A673 (cell line): ENCODE data around the gene REV3L. TPM values are rescaled to one million over a fixed set of nuclear protein-coding genes. Genes with fewer than 3 reads are reported as not detected.

Source experiments
- BruUV-seq: library from RNA; stranded (reverse); fragments of 400-500 nt; replicated peaks from 2 replicates; lab custom pipeline; 2021; lab: Mats Ljungman, UMichigan
- CTCF ChIA-PET: fragments of 300-600 bp; sonication (Branson Sonifier 250); formaldehyde crosslinking; loops from one replicate; lab custom pipeline; 2022; ENCODE audit warnings: antibody characterized with exemption; lab: Charles Lee
- POLR2A ChIA-PET: fragments of 300-600 bp; sonication (Branson Sonifier 250); formaldehyde crosslinking; loops from one replicate; lab custom pipeline; 2022; ENCODE audit warnings: antibody characterized with exemption; ENCODE audit not compliant: low non-redundant PET; lab: Charles Lee
- DNase-seq: peaks from one replicate; pipeline ENCODE4 v3.0.0-alpha.2; 2015; ENCODE audit warnings: low spot score
- H3K27ac ChIP-seq: fragments of 200-600 bp; sonication (generic); 2 replicates; pipeline ENCODE4 v1.5.1; 2016; ENCODE audit warnings: mixed run types, low read depth, mild to moderate bottlenecking, mixed read lengths, antibody characterized with exemption, low read length; ENCODE audit not compliant: poor library complexity, severe bottlenecking
- H3K27me3 ChIP-seq: fragments of 200-600 bp; sonication (generic); replicated peaks from 2 replicates; pipeline ENCODE4 v1.6.1; 2017; ENCODE audit warnings: mixed run types, low read depth, mild to moderate bottlenecking, mixed read lengths, antibody characterized with exemption, low read length; ENCODE audit not compliant: insufficient read depth, poor library complexity
- H3K36me3 ChIP-seq: fragments of 200-600 bp; sonication (generic); 2 replicates; pipeline ENCODE4 v1.6.1; 2016; ENCODE audit warnings: mixed run types, mild to moderate bottlenecking, mixed read lengths, antibody characterized with exemption, low read length; ENCODE audit not compliant: insufficient read depth, poor library complexity, severe bottlenecking
- H3K4me1 ChIP-seq: fragments of 200-600 bp; sonication (generic); 2 replicates; pipeline ENCODE4 v1.6.1; 2017; ENCODE audit warnings: mixed run types, mild to moderate bottlenecking, mixed read lengths, antibody characterized with exemption, low read length; ENCODE audit not compliant: insufficient read depth, poor library complexity, severe bottlenecking
- H3K4me3 ChIP-seq: fragments of 200-600 bp; sonication (generic); 2 replicates; pipeline ENCODE4 v1.5.1; 2016; ENCODE audit warnings: low read depth, mixed run types, mild to moderate bottlenecking, mixed read lengths, low read length; ENCODE audit not compliant: poor library complexity, severe bottlenecking
- H3K9me3 ChIP-seq: fragments of 200-600 bp; sonication (generic); 2 replicates; pipeline ENCODE4 v1.6.1; 2016; ENCODE audit warnings: mixed run types, low read depth, mild to moderate bottlenecking, mixed read lengths, antibody characterized with exemption, low read length; ENCODE audit not compliant: poor library complexity, severe bottlenecking
- EZH2 ChIP-seq: fragments of 200-600 bp; sonication (generic); IDR thresholded peaks from 2 replicates; pipeline ENCODE4 v1.6.1; 2017; ENCODE audit warnings: borderline replicate concordance, low read depth, mild to moderate bottlenecking, mixed read lengths, antibody characterized with exemption, low read length; ENCODE audit not compliant: poor library complexity, severe bottlenecking
- intact Hi-C: fragments of 100-400 bp; cut with micrococcal nuclease; formaldehyde crosslinking; loops from one replicate; pipeline ENCODE4 v1.10.0; 2022; ENCODE audit not compliant: unreplicated experiment
- total RNA-seq: library from RNA; stranded (reverse); gene quantifications from 2 replicates; pipeline ENCODE4 v1.2.3, GENCODE V29; 2021
- TF ChIP-seq, protein P1 (sequence below): fragments of 300-800, 200-600 bp; sonication (generic); conservative IDR thresholded peaks from 2 replicates; pipeline ENCODE4 v1.5.1; 2017; ENCODE audit warnings: low read depth, mild to moderate bottlenecking, antibody characterized with exemption, low read length, moderate library complexity, mixed read lengths

The REV3L gene
- total RNA-seq, 1 experiment from 2014 or later = 24.0 TPM

DNA sequence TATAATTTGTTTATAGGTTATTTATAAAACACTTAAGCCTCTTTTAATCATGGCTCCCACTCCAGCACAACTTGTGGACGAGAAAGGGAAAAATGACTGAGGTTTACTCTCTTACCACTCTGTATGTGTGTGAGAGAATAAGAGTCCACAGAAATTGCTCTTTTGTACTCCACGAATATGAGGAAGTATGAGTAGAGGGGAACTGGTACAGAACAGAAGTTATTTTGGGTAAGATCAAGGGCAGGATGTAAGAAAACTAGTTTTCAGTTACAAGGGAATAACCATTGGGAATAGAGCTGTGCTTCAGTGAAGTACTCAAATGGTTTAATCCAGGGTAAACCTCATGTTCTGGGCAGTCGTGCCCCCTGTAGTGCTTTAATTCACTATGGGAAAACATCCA is 72.6 kb downstream of the REV3L start:
- intact Hi-C loops = no loop called here
- H3K4me1 ChIP-seq = no peaks in the 10 kb centered on the region
- DNase-seq = no peak
- CTCF ChIA-PET = no interaction called here
- no peak for TF ChIP-seq EZH2
- TF ChIP-seq, protein P1, sequence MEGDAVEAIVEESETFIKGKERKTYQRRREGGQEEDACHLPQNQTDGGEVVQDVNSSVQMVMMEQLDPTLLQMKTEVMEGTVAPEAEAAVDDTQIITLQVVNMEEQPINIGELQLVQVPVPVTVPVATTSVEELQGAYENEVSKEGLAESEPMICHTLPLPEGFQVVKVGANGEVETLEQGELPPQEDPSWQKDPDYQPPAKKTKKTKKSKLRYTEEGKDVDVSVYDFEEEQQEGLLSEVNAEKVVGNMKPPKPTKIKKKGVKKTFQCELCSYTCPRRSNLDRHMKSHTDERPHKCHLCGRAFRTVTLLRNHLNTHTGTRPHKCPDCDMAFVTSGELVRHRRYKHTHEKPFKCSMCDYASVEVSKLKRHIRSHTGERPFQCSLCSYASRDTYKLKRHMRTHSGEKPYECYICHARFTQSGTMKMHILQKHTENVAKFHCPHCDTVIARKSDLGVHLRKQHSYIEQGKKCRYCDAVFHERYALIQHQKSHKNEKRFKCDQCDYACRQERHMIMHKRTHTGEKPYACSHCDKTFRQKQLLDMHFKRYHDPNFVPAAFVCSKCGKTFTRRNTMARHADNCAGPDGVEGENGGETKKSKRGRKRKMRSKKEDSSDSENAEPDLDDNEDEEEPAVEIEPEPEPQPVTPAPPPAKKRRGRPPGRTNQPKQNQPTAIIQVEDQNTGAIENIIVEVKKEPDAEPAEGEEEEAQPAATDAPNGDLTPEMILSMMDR = no peak
- H3K27me3 ChIP-seq = no peaks in the 10 kb centered on the region
- no TSS peak for BruUV-seq
- H3K4me3 ChIP-seq = no peak overlapping the region
- POLR2A ChIA-PET = no interaction called here
- H3K27ac ChIP-seq = no peak overlapping the region
- H3K36me3 ChIP-seq = no peaks in the 10 kb centered on the region
- H3K9me3 ChIP-seq = no peaks in the 10 kb centered on the region

DNA sequence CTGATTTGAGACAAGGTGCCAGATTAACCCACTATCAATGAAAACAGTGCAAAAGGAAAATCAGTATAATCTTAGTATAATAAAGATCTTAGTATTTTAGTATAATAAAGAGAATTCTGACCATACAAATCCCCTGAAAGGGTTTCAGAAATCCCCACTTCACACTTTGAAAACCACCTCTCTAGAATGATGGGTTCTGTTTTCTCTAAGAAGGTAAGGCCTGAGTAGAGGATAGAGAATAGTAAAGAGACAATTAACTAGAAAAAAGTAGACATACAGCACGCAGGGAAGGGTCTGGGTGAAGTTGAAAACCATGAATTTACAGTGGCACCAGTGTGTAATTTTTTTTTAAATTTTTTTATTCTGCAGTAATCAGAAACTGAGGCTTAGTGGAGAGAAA is 73.6 kb downstream of the REV3L start:
- DNase-seq = no peak
- no TSS peak for BruUV-seq
- ChIA-PET POLR2A (no interaction called here), CTCF (no interaction called here)
- Histone ChIP-seq H3K27ac (no peak overlapping the region), H3K9me3 (peaks cover 3% of the 10 kb centered on the region), H3K4me1 (no peaks in the 10 kb centered on the region), H3K36me3 (peaks cover 6% of the 10 kb centered on the region), H3K4me3 (no peak overlapping the region), H3K27me3 (no peaks in the 10 kb centered on the region)
- no peak for TF ChIP-seq EZH2
- TF ChIP-seq, protein P1 = no peak
- intact Hi-C loops = no loop called here

DNA sequence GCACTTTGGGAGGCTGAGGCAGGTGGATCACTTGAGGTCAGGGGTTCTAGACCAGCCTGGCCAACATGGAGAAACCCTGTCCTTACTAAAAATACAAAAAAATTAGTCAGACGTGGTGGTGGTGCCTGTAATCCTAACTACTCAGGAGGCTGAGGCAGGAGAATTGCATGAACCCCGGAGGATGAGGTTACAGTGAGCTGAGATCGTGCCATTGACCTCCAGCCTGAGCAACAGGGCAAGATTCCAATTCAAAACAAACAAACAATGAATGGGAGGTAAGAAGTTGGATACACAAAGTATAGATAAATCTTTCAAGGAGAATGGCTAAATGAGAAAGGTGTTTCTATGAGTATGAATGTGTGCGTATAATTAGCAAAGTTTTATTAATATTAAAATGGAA is 75.3 kb downstream of the REV3L start:
- TF ChIP-seq EZH2 = no peak
- TF ChIP-seq, protein P1 = no peak
- DNase-seq = no peak
- Histone ChIP-seq H3K36me3 (peaks cover 22% of the 10 kb centered on the region), H3K27ac (no peak overlapping the region), H3K4me3 (no peak overlapping the region), H3K9me3 (peaks cover 10% of the 10 kb centered on the region), H3K27me3 (no peaks in the 10 kb centered on the region), H3K4me1 (no peaks in the 10 kb centered on the region)
- BruUV-seq = no TSS peak
- CTCF ChIA-PET = no interaction called here
- POLR2A ChIA-PET = no interaction called here
- intact Hi-C loops = no loop called here
